HepG2 (cell line): ENCODE measurements around the gene LTC4S. TPM values are rescaled to one million over a fixed set of nuclear protein-coding genes. Genes with fewer than 3 reads are reported as not detected.

Source experiments
- ATAC-seq: fragments of 200-7000 bp; cut with Tn5 transposase; 3 replicates; pipeline ENCODE4 v1.9.1; 2020; ENCODE audit warnings: mild to moderate bottlenecking, moderate library complexity
- BruUV-seq: library from RNA; stranded (reverse); fragments of 400-500 nt; replicated peaks from 2 replicates; lab custom pipeline; 2021; lab: Mats Ljungman, UMichigan
- CTCF ChIA-PET: fragments of 300-600 bp; formaldehyde crosslinking; extraction: SDS; loops from one replicate; lab custom pipeline; 2021; ENCODE audit warnings: low total read pairs, inconsistent platforms, low intra/inter-chr PET ratio; lab: Yijun Ruan, JAX
- POLR2A ChIA-PET: fragments of 350-600 bp; sonication (Branson Sonifier 250); formaldehyde crosslinking; loops from one replicate; lab custom pipeline; 2020; ENCODE audit warnings: antibody characterized with exemption, inconsistent platforms; lab: Yijun Ruan, JAX
- DNase-seq: peaks from one replicate; pipeline ENCODE4 v3.0.0-alpha.2; 2015; ENCODE audit warnings: low spot score
- FAIRE-seq: peaks from 3 replicates; lab custom pipeline; 2011; peaks lifted over from hg19 to GRCh38; lab: Jason Lieb, UNC
- H2AFZ ChIP-seq: one replicate; pipeline ENCODE4 v1.6.1; 2011; ENCODE audit warnings: low read length, inconsistent platforms
- H3K27ac ChIP-seq: fragments of 300-600 bp; 3 replicates; pipeline ENCODE4 v1.8.0; 2011; ENCODE audit warnings: mixed run types, mild to moderate bottlenecking, mixed read lengths, low read length, inconsistent platforms; ENCODE audit not compliant: insufficient read depth; ENCODE audit errors: extremely low read length
- H3K27me3 ChIP-seq, 2 experiments: fragments of 200-600 bp in 1 of 2; 2 replicates in 1 of 2; 3 replicates in 1 of 2; pipeline versions ENCODE4 v1.6.0 to v1.8.0; 2011; ENCODE audit warnings: low read length in 2 of 2, mild to moderate bottlenecking in 2 of 2, moderate library complexity in 2 of 2, inconsistent platforms in 1 of 2; ENCODE audit not compliant: insufficient read depth in 2 of 2, control insufficient read depth in 1 of 2
- H3K36me3 ChIP-seq, 2 experiments: fragments of 200-600 bp in 1 of 2; replicated peaks in 1 of 2; 2 replicates in 1 of 2; 3 replicates in 1 of 2; pipeline versions ENCODE4 v1.5.1 to v1.8.0; 2011; ENCODE audit warnings: low read length in 2 of 2, inconsistent platforms in 1 of 2; ENCODE audit not compliant: insufficient read depth in 2 of 2, control insufficient read depth in 1 of 2
- H3K4me1 ChIP-seq: 2 replicates; pipeline ENCODE4 v1.5.1; 2012; ENCODE audit warnings: low read length, inconsistent platforms; ENCODE audit not compliant: insufficient read depth
- H3K4me2 ChIP-seq: 2 replicates; pipeline ENCODE4 v1.6.0; 2011; ENCODE audit warnings: low read depth, low read length, inconsistent platforms
- H3K4me3 ChIP-seq, 3 experiments: fragments of 200-600 bp in 1 of 3; sonication (generic), shearing (Covaris generic) in 1 of 3; replicated peaks in 1 of 3; 2 replicates each; pipeline ENCODE4 v1.5.1; 2011 to 2016; ENCODE audit warnings: low read length in 3 of 3, inconsistent platforms in 2 of 3, low read depth in 2 of 3, mild to moderate bottlenecking in 2 of 3, control low read depth in 1 of 3, mixed read lengths in 1 of 3; ENCODE audit not compliant: insufficient read depth in 1 of 3
- H3K79me2 ChIP-seq: one replicate; pipeline ENCODE4 v1.6.1; 2011; ENCODE audit warnings: low read length, inconsistent platforms; ENCODE audit not compliant: insufficient read depth
- H3K9ac ChIP-seq: 2 replicates; pipeline ENCODE4 v1.6.0; 2011; ENCODE audit warnings: mild to moderate bottlenecking, low read depth, low read length, inconsistent platforms; ENCODE audit not compliant: insufficient read depth
- H3K9me3 ChIP-seq: 2 replicates; pipeline ENCODE4 v1.5.1; 2012; ENCODE audit warnings: mild to moderate bottlenecking, low read length
- H4K20me1 ChIP-seq: 2 replicates; pipeline ENCODE4 v1.6.0; 2011; ENCODE audit warnings: inconsistent platforms, mild to moderate bottlenecking, low read length, moderate library complexity; ENCODE audit not compliant: insufficient read depth
- ZBED4 ChIP-seq: sonication (generic); formaldehyde crosslinking; IDR thresholded peaks from 2 replicates; pipeline ENCODE4 v1.4.0; 2020; ENCODE audit warnings: missing genetic modification reagents, borderline replicate concordance
- ZNF574 ChIP-seq: sonication (generic); formaldehyde crosslinking; IDR thresholded peaks from 2 replicates; pipeline ENCODE4 v1.4.0; 2020; ENCODE audit warnings: missing genetic modification reagents
- WGBS: methylation state at CpG from one replicate; pipeline ENCODE4 v1.1.6; 2017; ENCODE audit warnings: low lambda C conversion rate; 5-methylcytosine and 5-hydroxymethylcytosine counted together
- in situ Hi-C: cut with HindIII; loops from 2 replicates; pipeline ENCODE4 v1.10.0; 2017; ENCODE audit warnings: low pct_unique_long_range_greater_than_20kb; ENCODE audit not compliant: extremely low pct_ligation_motif_present
- intact Hi-C: fragments of 100-400 bp; cut with micrococcal nuclease; formaldehyde crosslinking; loops from one replicate; pipeline ENCODE4 v1.10.0; 2022; ENCODE audit not compliant: unreplicated experiment
- polyA plus RNA-seq, 8 experiments: library from polyadenylated mRNA; depleted of rRNA in 3 of 8; stranded (reverse) in 7 of 8; unstranded in 1 of 8; fragments of >200 nt; fragmentation: Illumina TruSeq in 4 of 8; extraction: Trizol in 4 of 8; gene quantifications; 2 replicates each; pipeline versions ENCODE4 v1.2.1 to v1.2.3, GENCODE V29; 2011 to 2016; ENCODE audit warnings: low read depth in 4 of 8, missing spikeins in 1 of 8, mixed read lengths in 1 of 8; ENCODE audit not compliant: insufficient read depth in 1 of 8
- total RNA-seq, 5 experiments: library from RNA; depleted of rRNA; stranded (reverse); fragments of >200 nt; fragmentation: Illumina TruSeq; extraction: Trizol; gene quantifications; 2 replicates each; pipeline ENCODE4 v1.2.3, GENCODE V29; 2016; ENCODE audit warnings: low read depth in 1 of 5

LTC4S gene
- total and polyA plus RNA-seq, 2 of the 13 experiments (the other 11 are each of a cell fraction or from before 2014, with no cell fraction given), result 0.35 TPM; not detected in 1

GRCh38 chr5:179749857-179750508 lies 43.8 kb upstream of the LTC4S start:
- WGBS, result 92% methylated on average over 6 of the region's 8 CpGs
- in situ Hi-C loops, result loop anchor here (25.0 kb wide), 1 partner anchor 337 kb away; no protein-coding TSS in a partner anchor
- H3K79me2 ChIP-seq, result peaks cover 79% of the 10 kb centered on the region
- ATAC-seq (peak; percentile 38; the same call in 1 of the 3 replicates), FAIRE-seq (no peak), DNase-seq (no peak)
- TF ChIP-seq ZBED4 (no peak), ZNF574 (CRISPR knock-in tag) (peak; percentile 36; the same call in 1 of the 2 replicates)
- no peak overlapping the region for H2AFZ ChIP-seq
- no peak overlapping the region for H3K4me3 ChIP-seq
- H3K36me3 ChIP-seq, result peaks cover 3 to 19% of the 10 kb centered on the region in 2 experiments; a peak in 3 of 5 replicates
- H3K9ac ChIP-seq, result no peak overlapping the region
- H3K27ac ChIP-seq, result no peak overlapping the region
- no peak overlapping the region for H3K4me2 ChIP-seq
- no peaks in the 10 kb centered on the region for H3K9me3 ChIP-seq
- no TSS peak for BruUV-seq
- CTCF ChIA-PET, result no interaction called here
- H4K20me1 ChIP-seq, result peaks cover under 1% of the 10 kb centered on the region; the same call in 1 of the 2 replicates
- H3K27me3 ChIP-seq, result no peaks in the 10 kb centered on the region
- POLR2A ChIA-PET, result interaction anchor here (1.5 kb wide), 1 partner anchor 18 kb away, joined by 5 read pairs; no protein-coding TSS in a partner anchor
- intact Hi-C loops, result no loop called here
- peaks cover 21% of the 10 kb centered on the region for H3K4me1 ChIP-seq
